ENCODE measurements around the gene DAB2IP.

The DAB2IP gene

GRCh38 chr9:121821326-121821725 is 169.9 kb downstream of the DAB2IP start:
- DNase-seq, result no peak

GRCh38 chr9:121822093-121823085 is 171.0 kb downstream of the DAB2IP start:
- DNase-seq, result peak; percentile 32

DNA sequence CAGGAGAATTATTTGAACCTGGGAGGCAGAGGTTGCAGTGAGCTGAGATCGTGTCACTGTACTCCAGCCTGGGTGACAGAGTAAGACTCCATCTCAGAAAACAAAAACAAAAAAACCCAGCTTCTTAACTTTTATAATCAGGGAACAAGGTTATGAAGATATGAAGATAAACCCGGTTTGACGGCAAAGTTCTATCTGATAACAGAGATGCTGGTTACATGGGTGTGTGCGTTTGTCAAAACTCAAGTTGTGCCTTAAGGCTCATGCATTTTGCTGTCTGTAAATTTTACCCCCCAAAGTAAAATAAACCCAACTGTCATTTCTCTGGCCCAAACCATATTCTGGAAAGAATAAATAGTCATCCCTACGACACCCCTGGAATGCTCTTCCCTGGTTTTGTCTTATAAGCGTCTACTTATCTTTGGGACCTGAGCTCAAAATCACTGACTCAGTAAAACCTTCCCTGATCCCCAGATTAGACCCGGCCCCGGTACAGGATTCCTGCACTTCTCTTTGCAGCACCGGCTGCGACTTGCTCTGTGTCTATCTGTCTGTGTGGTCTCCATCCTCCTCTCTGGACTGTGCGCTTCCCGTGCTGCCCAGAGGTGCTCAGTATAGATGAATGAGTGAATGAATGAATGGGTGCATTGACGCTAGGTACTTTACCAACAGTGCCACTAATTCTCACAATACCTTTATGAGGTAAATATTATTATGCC is 172.2 kb downstream of the DAB2IP start:
- no peak for DNase-seq

DNA sequence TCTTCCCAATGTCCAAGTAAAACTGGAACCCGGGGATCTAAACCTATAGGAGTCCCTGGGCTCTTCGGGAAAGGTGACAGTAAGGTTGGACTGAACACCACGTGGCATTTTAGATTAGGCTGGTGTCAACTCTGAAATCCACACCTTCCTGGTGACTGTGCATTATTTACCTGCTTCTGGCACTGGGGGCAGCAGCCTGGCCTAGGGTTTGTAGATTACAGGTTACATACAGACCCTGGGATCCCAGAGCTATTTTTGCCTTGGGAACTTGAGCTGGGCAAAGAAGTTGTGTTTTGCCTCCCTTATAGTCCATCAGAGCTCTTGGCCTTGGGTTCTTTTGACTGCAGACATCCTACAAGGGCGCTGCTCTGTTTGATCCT is 173.2 kb downstream of the DAB2IP start:
- no peak for DNase-seq

DNA sequence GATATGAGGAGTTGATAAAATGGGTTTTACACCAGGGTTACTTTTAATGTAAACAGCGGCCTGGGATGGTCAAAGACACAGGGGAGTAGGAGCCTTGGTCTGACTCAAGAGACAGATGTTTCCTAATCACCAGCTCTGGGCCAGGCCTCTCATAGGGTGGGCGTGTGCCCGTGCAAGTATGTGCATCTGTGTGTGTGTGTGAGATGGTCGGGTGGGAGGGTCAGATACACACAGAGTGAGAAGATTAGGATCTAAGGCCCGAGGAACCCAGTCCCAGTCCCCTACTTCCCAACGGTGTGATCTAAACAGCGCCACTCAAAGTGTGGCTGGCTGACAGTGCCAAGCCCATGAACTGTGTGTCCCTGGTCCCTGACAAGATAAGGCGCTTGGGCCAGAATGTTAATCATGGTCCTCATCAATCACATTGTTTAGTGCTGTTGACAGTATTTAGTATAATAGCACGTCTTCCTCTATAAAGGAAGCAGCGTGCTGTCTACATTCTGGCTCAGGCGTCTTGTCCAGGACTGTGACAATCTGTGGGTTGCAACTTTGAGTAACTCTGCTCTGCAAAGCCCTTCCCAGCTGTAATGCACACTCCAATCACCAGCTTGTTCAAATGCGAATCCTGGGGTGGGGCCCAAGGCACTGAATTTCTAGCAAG is 173.7 kb downstream of the DAB2IP start:
- DNase-seq, result no peak

DNA sequence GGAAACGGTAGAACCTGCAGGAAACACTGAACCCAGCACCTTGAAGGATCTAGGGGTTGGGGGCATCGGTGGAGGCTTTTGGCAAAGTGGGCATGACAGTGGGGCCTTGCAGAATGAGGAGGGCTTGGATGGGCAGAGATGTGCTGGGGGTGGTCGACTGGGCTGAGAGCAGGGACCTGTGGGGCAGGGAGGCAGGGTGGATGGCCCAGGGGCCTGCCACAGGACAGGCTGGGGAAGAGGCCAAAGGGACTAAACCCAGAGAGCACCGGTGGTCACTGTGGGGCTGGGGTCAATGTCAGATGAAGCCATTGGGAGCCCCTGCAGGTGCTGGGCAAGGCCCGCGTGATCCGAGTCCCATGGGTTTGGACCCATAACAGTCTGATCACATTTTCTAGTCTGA is 175.3 kb downstream of the DAB2IP start:
- DNase-seq, result no peak

GRCh38 chr9:121827251-121827967 is 176.0 kb downstream of the DAB2IP start:
- DNase-seq, result no peak

DNA sequence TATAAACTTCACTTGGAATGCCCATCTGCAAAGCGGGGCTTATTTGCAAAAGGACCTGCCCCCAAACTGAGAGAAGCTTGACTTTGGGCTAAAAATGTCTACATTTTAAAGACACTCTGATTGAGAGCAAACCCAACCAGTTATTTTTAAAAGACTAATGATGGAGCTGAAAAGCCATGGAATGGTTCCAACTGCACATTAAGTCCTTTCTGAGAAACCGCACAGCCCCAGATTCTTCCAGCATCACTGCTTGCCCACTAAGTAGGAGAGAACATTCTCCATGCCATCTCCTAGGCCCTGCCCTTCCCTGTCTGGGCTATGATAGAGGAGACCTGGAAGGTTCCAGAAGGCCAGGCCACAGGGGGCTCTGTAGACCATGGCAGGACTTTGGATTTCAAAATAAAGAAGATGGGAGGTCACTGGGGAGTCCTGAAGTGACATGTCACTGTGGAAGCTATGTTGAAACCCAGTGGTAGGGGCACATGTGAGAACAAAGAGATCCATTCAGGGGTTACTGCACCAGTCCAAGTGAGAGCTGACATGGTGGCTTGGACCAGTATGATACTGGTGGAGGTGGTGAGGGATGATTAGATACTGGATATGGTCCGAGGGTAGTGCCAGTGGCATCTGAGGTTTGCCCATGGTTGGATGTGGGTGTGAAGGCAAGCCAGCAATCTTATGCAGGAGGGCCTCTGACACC is 179.2 kb downstream of the DAB2IP start:
- no peak for DNase-seq

GRCh38 chr9:121831869-121832268 is 180.4 kb downstream of the DAB2IP start:
- no peak for DNase-seq

DNA sequence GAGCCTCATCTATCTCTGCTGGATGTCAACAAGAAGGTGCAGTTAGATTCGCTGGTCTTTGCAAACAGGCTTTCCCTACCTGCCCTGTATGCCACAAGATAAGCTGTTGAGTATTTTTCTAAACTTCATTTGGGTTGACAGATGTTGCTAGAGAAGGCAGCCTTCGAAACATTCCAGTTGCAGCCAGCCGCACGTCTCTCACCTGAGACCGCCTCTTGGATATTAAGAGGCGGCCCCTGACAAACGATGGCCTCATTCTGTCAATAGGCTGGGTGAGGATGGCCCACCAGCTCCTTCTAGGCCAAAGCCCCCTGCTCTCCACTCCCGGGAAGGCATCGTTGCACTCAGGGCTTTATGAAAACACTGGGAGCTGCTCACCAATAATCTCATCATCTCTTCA is 181.6 kb downstream of the DAB2IP start:
- DNase-seq, result no peak

Data from NCI-H1417 treated with DMSO at 0.1 percent for 48 hours (cell line).